Prostate gland (tissue), 2 donors: ENCODE results near the gene PET117. TPM values are rescaled to one million over a fixed set of nuclear protein-coding genes. Genes with fewer than 3 reads are reported as not detected.

ENCODE experiments used
- DNase-seq: peaks from one replicate; pipeline ENCODE4 v3.0.0-alpha.2; 2019; ENCODE audit warnings: low spot score
- H3K27ac ChIP-seq, 2 donors: fragments of 200-600 bp; sonication (generic); 2 replicates each; pipeline ENCODE4 v1.5.1; 2017 to 2019
- H3K27me3 ChIP-seq: fragments of 200-600 bp; sonication (generic); replicated peaks from 2 replicates; pipeline ENCODE4 v1.5.1; 2019; ENCODE audit not compliant: insufficient read depth
- H3K36me3 ChIP-seq, 2 donors: fragments of 200-600 bp; sonication (generic); 1 replicate in 1 of 2; 2 replicates in 1 of 2; pipeline versions ENCODE4 v1.5.1 to v1.8.1; 2017 to 2019
- H3K4me1 ChIP-seq: fragments of 200-600 bp; sonication (generic); replicated peaks from 2 replicates; pipeline ENCODE4 v1.5.1; 2019
- H3K4me3 ChIP-seq, 2 donors: fragments of 200-600 bp; sonication (generic); 2 replicates each; pipeline ENCODE4 v1.5.1; 2017 to 2019
- H3K9me3 ChIP-seq: fragments of 200-600 bp; sonication (generic); 2 replicates; pipeline ENCODE4 v1.5.1; 2017
- POLR2A ChIP-seq: fragments of 450-650 bp; IDR thresholded peaks from one replicate; pipeline ENCODE4 v1.6.1; 2016; ENCODE audit warnings: antibody characterized with exemption, mild to moderate bottlenecking
- POLR2AphosphoS5 ChIP-seq: sonication (generic); formaldehyde crosslinking; IDR thresholded peaks from one replicate; pipeline ENCODE4 v1.6.1; 2017; ENCODE audit warnings: antibody characterized with exemption
- WGBS: methylation state at CpG from one replicate; pipeline ENCODE4 v1.1.5; 2018; 5-methylcytosine and 5-hydroxymethylcytosine counted together
- intact Hi-C: fragments of 100-400 bp; cut with DNase I; formaldehyde crosslinking; loops from one replicate; pipeline ENCODE4 v1.14.2; 2022
- total RNA-seq, 2 donors: library from RNA; depleted of rRNA; stranded (reverse); fragments of >200 nt; gene quantifications; one replicate each; pipeline ENCODE4 v1.1.0, GENCODE V29; 2016
- TF ChIP-seq, protein P1 (sequence below), 4 experiments: fragments of 200-600 bp in 2 of 4; fragments of 450-650 bp in 2 of 4; sonication (generic) in 2 of 4; IDR thresholded peaks; 1 replicate in 3 of 4; 2 replicates in 1 of 4; pipeline ENCODE4 v1.5.1; 2016 to 2019; ENCODE audit warnings: antibody characterized with exemption in 4 of 4, mild to moderate bottlenecking in 2 of 4, moderate library complexity in 2 of 4

The PET117 gene
- total RNA-seq, 2 donors from 2014 or later: 17.6 to 19.2 TPM

DNA sequence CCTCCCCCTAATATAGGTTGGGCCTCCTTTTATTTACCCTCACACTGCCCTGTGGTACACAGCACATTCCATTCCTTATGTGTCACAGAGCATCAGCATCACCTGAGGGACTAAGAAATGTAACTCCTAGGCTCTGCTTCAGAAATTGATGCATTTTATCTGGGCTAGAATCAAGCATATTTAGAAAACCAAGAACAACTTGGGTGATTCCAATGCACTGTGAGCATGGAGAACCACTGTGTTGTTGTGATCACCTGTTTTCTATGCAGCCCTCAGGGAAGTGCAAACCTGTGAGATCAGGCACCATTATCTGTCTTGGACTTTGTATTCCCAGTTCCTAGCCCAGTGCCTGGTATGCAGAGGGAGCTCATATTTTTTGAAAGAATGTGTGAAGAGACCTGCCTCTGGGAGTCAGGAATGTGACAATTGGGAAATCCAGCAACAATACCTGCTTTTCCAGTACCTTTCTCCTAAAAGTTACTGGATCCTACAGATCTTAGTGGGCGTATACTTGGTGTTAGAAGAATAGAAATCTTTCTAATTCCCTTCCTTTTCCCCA is 7.0 kb downstream of the PET117 start:
- Histone ChIP-seq H3K27ac (no peak overlapping the region), H3K36me3 (peaks cover 0 to 4% of the 10 kb centered on the region in 2 donors), H3K4me1 (no peaks in the 10 kb centered on the region), H3K4me3 (no peak overlapping the region), H3K9me3 (no peaks in the 10 kb centered on the region), H3K27me3 (no peaks in the 10 kb centered on the region)
- intact Hi-C loops: no loop called here
- WGBS: 84% methylated on average over 1 of the region's 1 CpG
- no peak for DNase-seq
- TF ChIP-seq POLR2AphosphoS5 (no peak), POLR2A (no peak)
- TF ChIP-seq, protein P1, sequence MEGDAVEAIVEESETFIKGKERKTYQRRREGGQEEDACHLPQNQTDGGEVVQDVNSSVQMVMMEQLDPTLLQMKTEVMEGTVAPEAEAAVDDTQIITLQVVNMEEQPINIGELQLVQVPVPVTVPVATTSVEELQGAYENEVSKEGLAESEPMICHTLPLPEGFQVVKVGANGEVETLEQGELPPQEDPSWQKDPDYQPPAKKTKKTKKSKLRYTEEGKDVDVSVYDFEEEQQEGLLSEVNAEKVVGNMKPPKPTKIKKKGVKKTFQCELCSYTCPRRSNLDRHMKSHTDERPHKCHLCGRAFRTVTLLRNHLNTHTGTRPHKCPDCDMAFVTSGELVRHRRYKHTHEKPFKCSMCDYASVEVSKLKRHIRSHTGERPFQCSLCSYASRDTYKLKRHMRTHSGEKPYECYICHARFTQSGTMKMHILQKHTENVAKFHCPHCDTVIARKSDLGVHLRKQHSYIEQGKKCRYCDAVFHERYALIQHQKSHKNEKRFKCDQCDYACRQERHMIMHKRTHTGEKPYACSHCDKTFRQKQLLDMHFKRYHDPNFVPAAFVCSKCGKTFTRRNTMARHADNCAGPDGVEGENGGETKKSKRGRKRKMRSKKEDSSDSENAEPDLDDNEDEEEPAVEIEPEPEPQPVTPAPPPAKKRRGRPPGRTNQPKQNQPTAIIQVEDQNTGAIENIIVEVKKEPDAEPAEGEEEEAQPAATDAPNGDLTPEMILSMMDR (IDR thresholded peaks at IDR 0.05): no peak

DNA sequence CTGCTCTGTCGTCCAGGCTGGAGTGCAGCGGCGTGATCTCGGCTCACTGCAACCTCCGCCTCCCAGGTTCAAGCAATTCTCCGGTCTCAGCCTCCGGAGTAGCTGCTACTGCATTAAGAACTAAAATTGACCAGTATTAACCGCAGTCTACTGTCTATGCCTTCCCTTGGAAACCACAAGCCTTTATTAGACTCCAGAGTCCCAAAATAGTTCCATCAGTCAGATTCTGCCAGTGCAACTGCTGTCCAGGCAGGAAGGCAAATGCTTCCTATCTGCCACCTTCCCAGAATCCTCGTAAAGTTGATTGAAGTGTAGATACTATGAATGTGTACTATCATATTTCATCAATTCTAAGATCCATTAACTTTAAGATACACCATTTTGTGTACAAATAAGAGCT is 16.7 kb downstream of the PET117 start:
- no peak overlapping the region for H3K4me3 ChIP-seq
- no peak overlapping the region for H3K27ac ChIP-seq
- H3K27me3 ChIP-seq: no peaks in the 10 kb centered on the region
- no peak for DNase-seq
- H3K36me3 ChIP-seq: no peaks in the 10 kb centered on the region
- intact Hi-C loops: no loop called here
- H3K9me3 ChIP-seq: no peaks in the 10 kb centered on the region
- no peaks in the 10 kb centered on the region for H3K4me1 ChIP-seq
- WGBS: 95% methylated on average over 9 of the region's 9 CpGs
- TF ChIP-seq POLR2A (no peak), POLR2AphosphoS5 (no peak)
- TF ChIP-seq, protein P1 (IDR thresholded peaks at IDR 0.05): no peak

GRCh38 chr20:18156045-18156444 is 18.4 kb downstream of the PET117 start:
- Histone ChIP-seq H3K27ac (no peak overlapping the region), H3K9me3 (no peaks in the 10 kb centered on the region), H3K36me3 (no peaks in the 10 kb centered on the region), H3K4me1 (no peaks in the 10 kb centered on the region), H3K27me3 (no peaks in the 10 kb centered on the region), H3K4me3 (no peak overlapping the region)
- WGBS: 95% methylated on average over 4 of the region's 4 CpGs
- DNase-seq: no peak
- no peak for TF ChIP-seq POLR2A
- TF ChIP-seq, protein P1 (IDR thresholded peaks at IDR 0.05): no peak
- no peak for TF ChIP-seq POLR2AphosphoS5
- intact Hi-C loops: no loop called here

DNA sequence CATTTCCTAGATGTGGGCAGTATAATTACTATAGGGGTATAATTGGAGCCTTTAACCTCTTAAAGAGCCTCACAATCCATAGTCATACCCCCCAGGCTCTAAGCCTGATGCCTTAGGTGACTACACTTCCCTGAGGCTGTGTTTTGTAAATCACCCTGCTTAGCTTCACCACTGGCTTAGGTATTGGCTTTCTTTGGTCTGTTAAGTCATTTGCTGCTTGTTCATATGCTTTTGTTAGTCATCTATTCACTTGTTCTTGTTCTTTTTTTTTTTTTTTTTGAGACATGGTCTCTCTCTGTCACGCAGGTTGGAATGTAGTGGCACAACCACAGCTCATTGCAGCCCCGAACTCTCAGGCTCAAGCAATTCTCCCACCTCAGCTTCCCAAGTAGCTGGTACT is 26.7 kb downstream of the PET117 start:
- no peak overlapping the region for H3K27ac ChIP-seq
- 82% methylated on average over 2 of the region's 2 CpGs for WGBS
- no peaks in the 10 kb centered on the region for H3K27me3 ChIP-seq
- peaks cover 0 to 9% of the 10 kb centered on the region in 2 donors for H3K36me3 ChIP-seq
- TF ChIP-seq POLR2AphosphoS5: no peak
- TF ChIP-seq, protein P1 (IDR thresholded peaks at IDR 0.05): no peak
- no peak overlapping the region for H3K4me3 ChIP-seq
- H3K4me1 ChIP-seq: no peaks in the 10 kb centered on the region
- H3K9me3 ChIP-seq: no peaks in the 10 kb centered on the region
- no peak for DNase-seq
- intact Hi-C loops: no loop called here

- 76% methylated on average over 3 of the region's 3 CpGs for WGBS
- intact Hi-C loops: no loop called here
- H3K27ac ChIP-seq: no peak overlapping the region
- H3K4me3 ChIP-seq: no peak overlapping the region
- no peak for DNase-seq
- TF ChIP-seq, protein P1 (IDR thresholded peaks at IDR 0.05): no peak
- TF ChIP-seq POLR2AphosphoS5 (no peak), POLR2A (no peak)
- no peaks in the 10 kb centered on the region for H3K4me1 ChIP-seq
- H3K9me3 ChIP-seq: no peaks in the 10 kb centered on the region
- no peaks in the 10 kb centered on the region for H3K27me3 ChIP-seq
- H3K36me3 ChIP-seq: peaks cover 0 to 9% of the 10 kb centered on the region in 2 donors
These were observed 27.9 kb downstream of the PET117 start for GRCh38 chr20:18165553-18165952.
